Liver (tissue), 9 donors: ENCODE data around the gene DOCK9. TPM values are rescaled to one million over a fixed set of nuclear protein-coding genes. Genes with fewer than 3 reads are reported as not detected.
A peak's percentile ranks its signal among the peaks of the same experiment; 100 is the strongest.

Source experiments
- DNase-seq: peaks from one replicate; pipeline ENCODE4 v3.0.0-alpha.2; 2017; ENCODE audit warnings: low spot score
- H3K27ac ChIP-seq, 2 donors: one replicate each; pipeline ENCODE4 v1.7.0; 2013; ENCODE audit warnings: inconsistent platforms in 2 of 2, low read length in 2 of 2, control low read depth in 1 of 2, low read depth in 1 of 2, mild to moderate bottlenecking in 1 of 2
- H3K27me3 ChIP-seq, 4 donors: one replicate each; pipeline versions ENCODE4 v1.6.1 to v1.7.0; 2013; ENCODE audit warnings: low read length in 3 of 4, inconsistent platforms in 1 of 4, mild to moderate bottlenecking in 1 of 4, moderate library complexity in 1 of 4; ENCODE audit not compliant: control insufficient read depth in 4 of 4, insufficient read depth in 4 of 4
- H3K36me3 ChIP-seq, 4 donors: one replicate each; pipeline versions ENCODE4 v1.6.1 to v1.7.0; 2013; ENCODE audit warnings: low read length in 3 of 4, mild to moderate bottlenecking in 3 of 4, low read depth in 1 of 4, moderate library complexity in 1 of 4; ENCODE audit not compliant: control insufficient read depth in 4 of 4, insufficient read depth in 3 of 4
- H3K4me1 ChIP-seq, 4 donors: one replicate each; pipeline versions ENCODE4 v1.6.1 to v1.7.0; 2013; ENCODE audit warnings: low read length in 3 of 4, mild to moderate bottlenecking in 3 of 4, moderate library complexity in 1 of 4; ENCODE audit not compliant: control insufficient read depth in 4 of 4, insufficient read depth in 4 of 4
- H3K4me3 ChIP-seq, 3 donors: one replicate each; pipeline versions ENCODE4 v1.6.1 to v1.7.0; 2013; ENCODE audit warnings: low read length in 3 of 3, control low read depth in 1 of 3, low read depth in 1 of 3, mild to moderate bottlenecking in 1 of 3
- H3K9ac ChIP-seq, 2 donors: one replicate each; pipeline ENCODE4 v1.7.0; 2013; ENCODE audit warnings: low read length in 2 of 2, mild to moderate bottlenecking in 2 of 2, moderate library complexity in 2 of 2, control low read depth in 1 of 2, low read depth in 1 of 2
- H3K9me3 ChIP-seq, 4 donors: one replicate each; pipeline versions ENCODE4 v1.6.1 to v1.7.0; 2013; ENCODE audit warnings: low read length in 3 of 4; ENCODE audit not compliant: control insufficient read depth in 4 of 4
- ATF3 ChIP-seq: IDR thresholded peaks from 2 replicates; pipeline ENCODE4 v1.6.1; 2016; ENCODE audit warnings: antibody characterized with exemption
- CTCF ChIP-seq: fragments of 150-350 bp; IDR thresholded peaks from 2 replicates; pipeline ENCODE4 v1.5.1; 2017; ENCODE audit warnings: improper control_type of control experiment, low read depth, low read length; ENCODE audit not compliant: missing input control
- EGR1 ChIP-seq, 2 donors: IDR thresholded peaks; 2 replicates each; pipeline ENCODE4 v1.6.1; 2016 to 2018; ENCODE audit warnings: antibody characterized with exemption in 2 of 2, low read depth in 2 of 2
- FOXA1 ChIP-seq: IDR thresholded peaks from 2 replicates; pipeline ENCODE4 v1.6.1; 2016; ENCODE audit warnings: antibody characterized with exemption
- FOXA2 ChIP-seq: IDR thresholded peaks from 2 replicates; pipeline ENCODE4 v1.6.1; 2016; ENCODE audit warnings: antibody characterized with exemption
- GABPA ChIP-seq, 2 donors: IDR thresholded peaks in 1 of 2; conservative IDR thresholded peaks in 1 of 2; 2 replicates each; pipeline ENCODE4 v1.6.1; 2016; ENCODE audit warnings: antibody characterized with exemption in 2 of 2, mild to moderate bottlenecking in 1 of 2, moderate library complexity in 1 of 2
- HNF4A ChIP-seq, 2 donors: conservative IDR thresholded peaks; 2 replicates each; pipeline ENCODE4 v1.6.1; 2016; ENCODE audit warnings: antibody characterized with exemption in 2 of 2, mild to moderate bottlenecking in 2 of 2
- HNF4G ChIP-seq: IDR thresholded peaks from 2 replicates; pipeline ENCODE4 v1.6.1; 2016; ENCODE audit warnings: antibody characterized with exemption
- JUND ChIP-seq, 2 donors: IDR thresholded peaks; 2 replicates each; pipeline ENCODE4 v1.6.1; 2016; ENCODE audit warnings: antibody characterized with exemption in 2 of 2
- MAX ChIP-seq: IDR thresholded peaks from 2 replicates; pipeline ENCODE4 v1.6.1; 2016; ENCODE audit warnings: antibody characterized with exemption
- NR2F2 ChIP-seq: IDR thresholded peaks from 2 replicates; pipeline ENCODE4 v1.6.1; 2016; ENCODE audit warnings: antibody characterized with exemption
- RAD21 ChIP-seq, 2 donors: IDR thresholded peaks; 2 replicates each; pipeline ENCODE4 v1.6.1; 2016; ENCODE audit warnings: antibody characterized with exemption in 2 of 2, mild to moderate bottlenecking in 2 of 2
- RXRA ChIP-seq, 2 donors: IDR thresholded peaks; 2 replicates each; pipeline ENCODE4 v1.6.1; 2017 to 2018; ENCODE audit warnings: antibody characterized with exemption in 2 of 2, mild to moderate bottlenecking in 1 of 2
- SP1 ChIP-seq: IDR thresholded peaks from 2 replicates; pipeline ENCODE4 v1.6.1; 2018; ENCODE audit warnings: antibody characterized with exemption, mild to moderate bottlenecking
- TAF1 ChIP-seq: conservative IDR thresholded peaks from 2 replicates; pipeline ENCODE4 v1.6.1; 2016; ENCODE audit warnings: antibody characterized with exemption, mild to moderate bottlenecking
- YY1 ChIP-seq: IDR thresholded peaks from 2 replicates; pipeline ENCODE4 v1.6.1; 2016; ENCODE audit warnings: antibody characterized with exemption, mild to moderate bottlenecking
- WGBS: extraction: QIAGEN DNeasy Blood & Tissue Kit; methylation state at CpG from one replicate; pipeline ENCODE4 v1.1.7; 2013; 5-methylcytosine and 5-hydroxymethylcytosine counted together
- polyA plus RNA-seq, 2 donors: library from polyadenylated mRNA; stranded (reverse) in 1 of 2; unstranded in 1 of 2; fragments of 200-250 nt in 1 of 2; fragments of >200 nt in 1 of 2; fragmentation: Nextera tagmentation in 1 of 2; extraction: Ambion mirVana in 1 of 2; gene quantifications; one replicate each; pipeline versions ENCODE4 v1.2.1 to v1.2.3, GENCODE V29; 2013 to 2015
- total RNA-seq, 2 donors: library from RNA; depleted of rRNA; stranded (reverse); fragments of >200 nt; gene quantifications; one replicate each; pipeline ENCODE4 v1.2.3, GENCODE V29; 2014
- TF ChIP-seq, protein P1 (sequence below): IDR thresholded peaks from 2 replicates; pipeline ENCODE4 v1.6.1; 2016; ENCODE audit warnings: antibody characterized with exemption, mild to moderate bottlenecking
- TF ChIP-seq, protein P2 (sequence below): IDR thresholded peaks from 2 replicates; pipeline ENCODE4 v1.6.1; 2016; ENCODE audit warnings: antibody characterized with exemption
- donor health status: healthy.
- donor health status: healthy.
- donor health status: healthy.
- donor health status: healthy.
- donor health status: healthy.

The DOCK9 gene
- total and polyA plus RNA-seq, 4 donors: 5.4 to 31.3 (median 10.6) TPM

DNA sequence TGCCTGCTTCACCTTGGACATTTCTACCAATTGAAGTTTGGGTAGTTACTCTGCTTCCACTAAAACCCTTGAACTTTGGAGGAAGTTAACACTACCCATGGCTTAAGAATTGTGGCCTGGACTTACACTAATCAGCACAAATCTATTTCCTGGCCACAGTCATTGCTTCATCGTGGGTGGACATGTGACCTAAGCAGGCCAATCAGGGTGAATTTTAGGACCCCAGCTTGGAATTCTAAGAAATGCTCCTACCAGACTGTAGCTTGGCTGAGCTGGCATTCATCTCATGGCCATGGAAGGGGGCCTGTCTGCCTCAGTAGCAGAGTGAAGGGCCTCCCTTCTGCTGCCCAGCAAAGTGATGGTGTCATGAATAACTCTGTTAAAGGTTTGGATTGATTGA lies 167.1 kb downstream of the DOCK9 start:
- Histone ChIP-seq H3K9ac (no peak overlapping the region), H3K4me3 (no peak overlapping the region), H3K27me3 (no peaks in the 10 kb centered on the region), H3K36me3 (peaks cover 0 to 4% (median 3%) of the 10 kb centered on the region in 4 donors), H3K9me3 (no peaks in the 10 kb centered on the region), H3K4me1 (peaks cover 0 to 7% (median 3%) of the 10 kb centered on the region in 4 donors), H3K27ac (no peak overlapping the region)
- no peak for DNase-seq
- no peak for TF ChIP-seq RAD21 (IDR thresholded peaks at IDR 0.05)
- TF ChIP-seq YY1: no peak
- no peak for TF ChIP-seq HNF4A (conservative IDR thresholded peaks at IDR 0.05)
- no peak for TF ChIP-seq EGR1 (IDR thresholded peaks at IDR 0.05; ENCODE audit: low read depth in 2 of 2)
- TF ChIP-seq RXRA (IDR thresholded peaks at IDR 0.05): no peak
- no peak for TF ChIP-seq HNF4G
- TF ChIP-seq MAX: no peak
- no peak for TF ChIP-seq FOXA2
- TF ChIP-seq NR2F2: no peak
- TF ChIP-seq, protein P1, sequence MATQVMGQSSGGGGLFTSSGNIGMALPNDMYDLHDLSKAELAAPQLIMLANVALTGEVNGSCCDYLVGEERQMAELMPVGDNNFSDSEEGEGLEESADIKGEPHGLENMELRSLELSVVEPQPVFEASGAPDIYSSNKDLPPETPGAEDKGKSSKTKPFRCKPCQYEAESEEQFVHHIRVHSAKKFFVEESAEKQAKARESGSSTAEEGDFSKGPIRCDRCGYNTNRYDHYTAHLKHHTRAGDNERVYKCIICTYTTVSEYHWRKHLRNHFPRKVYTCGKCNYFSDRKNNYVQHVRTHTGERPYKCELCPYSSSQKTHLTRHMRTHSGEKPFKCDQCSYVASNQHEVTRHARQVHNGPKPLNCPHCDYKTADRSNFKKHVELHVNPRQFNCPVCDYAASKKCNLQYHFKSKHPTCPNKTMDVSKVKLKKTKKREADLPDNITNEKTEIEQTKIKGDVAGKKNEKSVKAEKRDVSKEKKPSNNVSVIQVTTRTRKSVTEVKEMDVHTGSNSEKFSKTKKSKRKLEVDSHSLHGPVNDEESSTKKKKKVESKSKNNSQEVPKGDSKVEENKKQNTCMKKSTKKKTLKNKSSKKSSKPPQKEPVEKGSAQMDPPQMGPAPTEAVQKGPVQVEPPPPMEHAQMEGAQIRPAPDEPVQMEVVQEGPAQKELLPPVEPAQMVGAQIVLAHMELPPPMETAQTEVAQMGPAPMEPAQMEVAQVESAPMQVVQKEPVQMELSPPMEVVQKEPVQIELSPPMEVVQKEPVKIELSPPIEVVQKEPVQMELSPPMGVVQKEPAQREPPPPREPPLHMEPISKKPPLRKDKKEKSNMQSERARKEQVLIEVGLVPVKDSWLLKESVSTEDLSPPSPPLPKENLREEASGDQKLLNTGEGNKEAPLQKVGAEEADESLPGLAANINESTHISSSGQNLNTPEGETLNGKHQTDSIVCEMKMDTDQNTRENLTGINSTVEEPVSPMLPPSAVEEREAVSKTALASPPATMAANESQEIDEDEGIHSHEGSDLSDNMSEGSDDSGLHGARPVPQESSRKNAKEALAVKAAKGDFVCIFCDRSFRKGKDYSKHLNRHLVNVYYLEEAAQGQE: no peak
- no peak for TF ChIP-seq GABPA (IDR thresholded peaks at IDR 0.05 in 1 of 2, conservative IDR thresholded peaks at IDR 0.05 in 1 of 2)
- TF ChIP-seq TAF1: no peak
- WGBS: 80% methylated on average over 1 of the region's 1 CpG

- Histone ChIP-seq H3K4me3 (no peak overlapping the region), H3K4me1 (peaks cover 0 to 7% (median 3%) of the 10 kb centered on the region in 4 donors), H3K27ac (peak overlapping the region; percentile 34 to 52), H3K36me3 (peaks cover 2 to 7% (median 3%) of the 10 kb centered on the region in 4 donors), H3K9me3 (no peaks in the 10 kb centered on the region), H3K9ac (no peak overlapping the region), H3K27me3 (no peaks in the 10 kb centered on the region)
- DNase-seq: no peak
- TF ChIP-seq RAD21 (IDR thresholded peaks at IDR 0.05) (peak; percentile 48 to 63), HNF4G (peak; percentile 50), RXRA (IDR thresholded peaks at IDR 0.05) (peak; percentile 95 to 98), HNF4A (conservative IDR thresholded peaks at IDR 0.05) (peak; percentile 74 to 91), TAF1 (no peak), ATF3 (peak; percentile 20), YY1 (peak; percentile 90), FOXA1 (peak; percentile 39), NR2F2 (peak; percentile 79), JUND (IDR thresholded peaks at IDR 0.05) (peak; percentile 59 to 64), FOXA2 (peak; percentile 64), EGR1 (IDR thresholded peaks at IDR 0.05; ENCODE audit: low read depth in 2 of 2) (peak; percentile 12 to 43), GABPA (IDR thresholded peaks at IDR 0.05 in 1 of 2, conservative IDR thresholded peaks at IDR 0.05 in 1 of 2) (peak in 1 of 2 donors; percentile 65), SP1 (peak; percentile 95), CTCF (no peak), MAX (peak; percentile 99)
- TF ChIP-seq, protein P1: peak; percentile 59
- TF ChIP-seq, protein P2, sequence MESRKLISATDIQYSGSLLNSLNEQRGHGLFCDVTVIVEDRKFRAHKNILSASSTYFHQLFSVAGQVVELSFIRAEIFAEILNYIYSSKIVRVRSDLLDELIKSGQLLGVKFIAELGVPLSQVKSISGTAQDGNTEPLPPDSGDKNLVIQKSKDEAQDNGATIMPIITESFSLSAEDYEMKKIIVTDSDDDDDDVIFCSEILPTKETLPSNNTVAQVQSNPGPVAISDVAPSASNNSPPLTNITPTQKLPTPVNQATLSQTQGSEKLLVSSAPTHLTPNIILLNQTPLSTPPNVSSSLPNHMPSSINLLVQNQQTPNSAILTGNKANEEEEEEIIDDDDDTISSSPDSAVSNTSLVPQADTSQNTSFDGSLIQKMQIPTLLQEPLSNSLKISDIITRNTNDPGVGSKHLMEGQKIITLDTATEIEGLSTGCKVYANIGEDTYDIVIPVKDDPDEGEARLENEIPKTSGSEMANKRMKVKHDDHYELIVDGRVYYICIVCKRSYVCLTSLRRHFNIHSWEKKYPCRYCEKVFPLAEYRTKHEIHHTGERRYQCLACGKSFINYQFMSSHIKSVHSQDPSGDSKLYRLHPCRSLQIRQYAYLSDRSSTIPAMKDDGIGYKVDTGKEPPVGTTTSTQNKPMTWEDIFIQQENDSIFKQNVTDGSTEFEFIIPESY: peak; percentile 94
- WGBS: 37% methylated on average over 11 of the region's 11 CpGs
Observed at GRCh38 chr13:98809345-98809777, 168.5 kb downstream of the DOCK9 start.
